ENCODE data around the gene SLC44A3.

The SLC44A3 gene

DNA sequence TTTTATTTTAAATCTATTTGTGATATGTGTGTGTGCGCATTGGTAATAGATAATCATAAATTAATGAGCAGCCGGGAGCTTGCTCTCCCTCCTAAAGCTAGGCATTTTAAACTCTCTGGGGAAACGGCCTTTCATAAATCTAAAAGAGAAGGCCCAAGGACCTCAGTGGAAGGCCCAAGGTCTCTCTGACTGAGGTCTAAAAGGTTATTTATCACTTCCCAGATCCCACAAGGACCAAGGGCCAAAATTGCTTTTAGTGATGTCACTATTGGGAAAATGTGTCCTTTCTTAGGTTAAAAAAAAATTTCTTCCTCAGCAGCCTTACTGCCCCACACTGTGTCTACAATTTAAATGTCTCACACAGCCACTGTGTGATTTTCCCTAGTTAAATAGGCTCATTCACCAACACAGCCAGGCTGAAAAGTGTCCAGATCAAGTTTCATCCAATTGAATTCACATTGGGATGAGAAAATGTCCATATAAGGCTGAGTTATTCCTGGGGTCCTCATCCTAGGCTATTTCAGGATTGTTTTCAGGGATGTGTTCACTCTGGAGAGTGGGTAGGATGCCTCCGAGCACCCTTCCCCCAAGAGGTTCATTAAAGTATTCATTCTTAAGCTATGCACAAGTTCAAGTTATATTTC, 46.1 kb downstream of the SLC44A3 start:
- intact Hi-C loops (cut with DNase I), result no loop called here
- DNase-seq, result no peak

DNA sequence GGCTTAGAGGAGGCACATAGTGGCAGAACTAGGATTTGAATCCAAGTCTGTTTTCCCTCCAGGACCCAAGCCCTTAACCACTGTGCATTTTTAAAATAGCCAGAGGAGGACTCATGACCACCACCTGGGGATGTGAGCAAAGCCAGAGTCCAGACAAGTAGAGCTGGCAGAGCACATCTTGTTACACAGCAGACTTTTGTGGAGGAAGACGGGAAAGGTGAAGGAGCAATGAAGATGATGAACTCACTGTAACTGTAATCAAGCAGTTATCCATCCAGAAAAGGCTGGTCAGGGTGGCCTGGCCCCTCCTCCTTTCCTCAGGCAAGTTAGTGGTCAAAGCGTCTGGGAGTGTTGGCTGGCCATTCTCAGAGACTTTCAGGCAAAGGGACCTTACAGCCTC, 50.9 kb downstream of the SLC44A3 start:
- intact Hi-C loops (cut with DNase I), result loop anchor here (5.0 kb wide), 1 partner anchor 56 kb away; the partner anchor contains the start of gene CNN3
- DNase-seq, result no peak

DNA sequence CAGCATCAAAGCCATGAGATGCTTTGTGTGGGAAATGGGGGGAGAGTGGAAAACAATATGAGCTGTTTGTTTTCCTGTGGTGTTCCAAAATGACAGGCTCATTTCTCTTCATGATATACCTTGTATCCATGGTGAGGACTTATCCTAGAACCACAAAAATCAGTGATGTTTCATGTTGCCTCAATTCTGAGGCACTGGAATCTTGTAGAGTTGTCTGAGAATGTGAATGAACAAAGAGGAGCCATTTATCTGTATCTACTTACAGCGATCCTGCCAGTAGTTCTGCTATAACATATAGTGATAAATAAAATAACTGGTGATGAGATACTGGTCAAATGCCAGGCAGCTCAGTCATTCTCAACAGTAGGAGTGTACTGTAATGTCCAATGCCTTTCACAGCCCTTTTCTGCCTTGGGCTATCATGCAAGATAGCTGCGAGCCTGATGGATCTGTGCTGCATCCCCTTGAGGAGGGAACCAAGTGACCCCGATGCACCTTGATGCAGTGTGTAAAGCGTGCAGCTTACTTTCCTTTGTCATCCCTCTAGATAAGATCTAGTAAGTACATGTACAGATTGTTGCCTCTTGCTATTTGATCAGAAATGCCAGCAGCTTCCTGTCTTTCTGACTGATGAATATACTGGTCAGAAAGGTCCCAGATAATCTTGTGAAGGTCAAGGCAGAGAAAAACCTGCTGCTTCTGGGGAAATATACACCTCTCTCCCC, 52.8 kb downstream of the SLC44A3 start:
- DNase-seq, result no peak
- intact Hi-C loops (cut with DNase I), result loop anchor here (5.0 kb wide), 1 partner anchor 54 kb away; the partner anchor contains the start of gene CNN3

DNA sequence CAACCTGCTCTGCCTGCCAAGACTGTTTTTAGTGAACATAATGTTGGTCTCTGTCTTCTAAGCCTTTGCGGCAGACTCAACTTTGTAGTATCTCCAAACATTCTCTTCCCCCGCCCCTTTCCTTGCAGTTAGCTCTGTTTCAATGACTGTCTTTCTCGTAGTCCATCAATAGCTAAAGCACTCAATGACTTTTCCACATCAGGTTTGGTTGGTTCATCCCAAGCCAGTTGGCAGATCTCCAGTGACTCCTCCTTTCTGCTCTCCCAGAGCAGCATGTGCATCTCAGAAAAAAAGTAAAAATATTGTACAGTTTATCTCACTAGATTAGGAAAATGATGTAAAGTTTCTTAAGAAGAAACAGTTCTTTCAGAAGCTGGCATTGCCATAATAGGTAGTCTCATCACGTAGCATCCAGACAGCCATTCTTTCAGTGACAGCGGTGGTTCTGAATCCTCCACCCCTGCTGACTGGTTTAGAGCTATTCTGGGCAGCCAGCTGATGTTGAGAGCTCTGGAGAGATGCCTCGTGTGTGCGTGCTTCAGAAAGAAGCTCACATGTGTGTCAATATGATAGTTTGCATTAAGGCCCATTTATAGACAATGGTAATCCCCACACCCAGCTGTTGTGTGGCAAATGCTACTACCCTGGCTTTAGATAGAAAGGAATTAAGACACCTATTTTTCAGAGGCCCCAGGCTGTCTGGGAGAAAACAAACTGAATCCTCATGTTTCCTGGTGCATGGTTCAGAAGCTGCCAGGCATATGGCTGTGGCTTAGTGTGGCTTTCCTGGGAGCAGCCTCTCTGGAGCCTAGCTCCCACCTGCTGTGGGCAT, 53.6 kb downstream of the SLC44A3 start:
- peak in 9 of 10 donors; percentile 42 to 93 (median 63) for DNase-seq
- intact Hi-C loops (cut with DNase I), result loop anchor here (5.0 kb wide), 1 partner anchor 54 kb away; the partner anchor contains the start of gene CNN3

- intact Hi-C loops (cut with DNase I), result loop anchor here (5.0 kb wide), 1 partner anchor 53 kb away; the partner anchor contains the start of gene CNN3
Observed at GRCh38 chr1:94874423-94874822, 54.3 kb downstream of the SLC44A3 start.

GRCh38 chr1:94875794-94876193, 55.6 kb downstream of the SLC44A3 start:
- DNase-seq, result no peak
- intact Hi-C loops (cut with DNase I), result no loop called here

More at GRCh38 chr1:94874423-94874822, 54.3 kb downstream of the SLC44A3 start:
- no peak for DNase-seq

GRCh38 chr1:94876362-94876761, 56.2 kb downstream of the SLC44A3 start:
- DNase-seq, result no peak
- intact Hi-C loops (cut with DNase I), result no loop called here

GRCh38 chr1:94878329-94878728, 58.2 kb downstream of the SLC44A3 start:
- no peak for DNase-seq
- intact Hi-C loops (cut with DNase I), result no loop called here

DNA sequence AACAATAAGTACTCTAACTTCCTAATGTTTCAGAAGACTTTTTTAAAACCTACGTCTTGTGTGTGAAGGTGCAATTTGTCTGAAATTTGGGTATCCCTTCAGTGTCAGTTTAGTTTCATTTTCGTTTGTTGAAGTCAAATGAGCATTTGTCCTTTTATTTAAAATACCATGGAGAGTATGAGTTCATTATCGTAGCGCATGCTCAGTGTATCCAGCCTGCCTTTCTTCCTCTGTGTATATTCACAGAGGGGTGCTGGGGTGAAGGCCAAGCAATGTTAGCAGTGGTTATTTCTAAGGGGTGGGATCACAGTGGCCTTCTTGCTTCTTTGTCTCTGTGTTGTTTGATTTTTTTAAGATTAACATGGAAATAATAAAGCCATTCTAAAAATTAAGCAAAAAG, 63.5 kb downstream of the SLC44A3 start:
- intact Hi-C loops (cut with DNase I), result no loop called here
- DNase-seq, result no peak

DNA sequence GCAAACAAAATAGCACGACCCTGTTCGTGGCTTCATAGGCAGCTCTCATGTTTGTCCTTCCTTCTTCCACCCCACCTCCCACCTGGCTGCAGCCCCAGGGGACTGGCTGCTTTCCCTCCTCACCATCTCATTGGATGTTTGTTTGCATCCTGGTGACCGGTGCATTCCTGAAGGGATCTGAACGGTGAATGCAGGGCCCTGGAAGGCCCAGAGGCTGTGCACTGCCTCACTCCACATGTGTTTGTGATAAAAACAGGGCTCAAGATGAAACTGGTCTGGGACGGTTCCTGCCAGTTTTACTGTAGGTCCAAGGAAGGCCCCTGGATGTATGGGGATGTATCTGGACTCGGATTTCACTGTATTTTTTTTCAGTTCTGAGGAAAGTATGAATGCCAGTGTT, 63.9 kb downstream of the SLC44A3 start:
- intact Hi-C loops (cut with DNase I), result no loop called here
- peak in 2 of 10 donors; percentile 34 to 72 for DNase-seq

DNA sequence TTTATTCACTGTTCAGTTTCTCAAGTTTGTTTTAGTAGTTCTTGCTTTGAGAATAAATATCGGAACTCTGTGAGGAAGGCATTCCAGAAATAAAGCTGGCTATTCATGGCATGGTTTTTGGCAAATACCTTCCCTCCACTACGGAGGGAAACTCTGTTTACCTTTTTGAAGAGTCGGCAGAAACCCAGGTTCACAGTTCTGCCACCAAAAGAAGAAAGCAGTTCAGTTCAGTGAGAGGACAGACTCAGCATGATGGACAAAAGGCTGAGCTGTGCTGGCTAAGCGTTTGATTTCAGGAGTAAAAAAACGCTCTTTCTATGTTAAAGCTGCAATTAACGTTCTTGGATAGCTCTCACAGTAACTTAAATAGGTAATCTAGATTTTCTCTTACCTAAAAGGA, 64.3 kb downstream of the SLC44A3 start:
- intact Hi-C loops (cut with DNase I), result no loop called here
- no peak for DNase-seq

GRCh38 chr1:94886361-94886760, 66.2 kb downstream of the SLC44A3 start:
- intact Hi-C loops (cut with DNase I), result no loop called here

GRCh38 chr1:94887106-94887505, 66.9 kb downstream of the SLC44A3 start:
- no peak for DNase-seq
- intact Hi-C loops (cut with DNase I), result no loop called here

More at GRCh38 chr1:94886361-94886760, 66.2 kb downstream of the SLC44A3 start:
- peak in 1 of 10 donors; percentile 71 for DNase-seq

- intact Hi-C loops (cut with DNase I), result no loop called here
Observed at GRCh38 chr1:94887603-94888171, 67.5 kb downstream of the SLC44A3 start.

GRCh38 chr1:94888201-94888600, 68.0 kb downstream of the SLC44A3 start:
- intact Hi-C loops (cut with DNase I), result no loop called here
- no peak for DNase-seq

More at GRCh38 chr1:94887603-94888171, 67.5 kb downstream of the SLC44A3 start:
- no peak for DNase-seq

- intact Hi-C loops (cut with DNase I), result no loop called here
Observed at GRCh38 chr1:94892604-94893254, 72.6 kb downstream of the SLC44A3 start.

DNA sequence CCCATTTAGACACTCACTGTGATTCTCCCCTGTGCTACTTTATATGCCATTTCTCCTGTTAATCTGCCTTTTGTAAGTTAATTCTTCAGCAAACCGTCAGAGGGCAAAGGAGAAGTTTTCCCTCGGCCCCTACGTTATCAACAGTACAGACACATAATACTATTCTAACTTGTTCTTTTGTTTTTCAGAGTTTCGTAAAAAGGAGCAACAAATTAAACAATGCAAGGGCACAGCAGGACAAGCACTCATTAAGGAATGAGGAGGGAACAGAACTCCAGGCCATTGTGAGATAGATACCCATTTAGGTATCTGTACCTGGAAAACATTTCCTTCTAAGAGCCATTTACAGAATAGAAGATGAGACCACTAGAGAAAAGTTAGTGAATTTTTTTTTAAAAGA, 74.5 kb downstream of the SLC44A3 start:
- DNase-seq, result no peak
- intact Hi-C loops (cut with DNase I), result no loop called here

More at GRCh38 chr1:94892604-94893254, 72.6 kb downstream of the SLC44A3 start:
- no peak for DNase-seq

- DNase-seq, result no peak
- intact Hi-C loops (cut with DNase I), result no loop called here
Observed at GRCh38 chr1:94895518-94895917, 75.4 kb downstream of the SLC44A3 start.

- DNase-seq, result no peak
- intact Hi-C loops (cut with DNase I), result no loop called here
Observed at GRCh38 chr1:94898491-94899385, 78.6 kb downstream of the SLC44A3 start.

All from posterior cingulate gyrus (tissue), 11 donors.